ENCODE measurements around the gene TCIRG1.

The TCIRG1 gene

GRCh38 chr11:67999201-67999629 lies 39.6 kb upstream of the TCIRG1 start:
- DNase-seq (ENCODE audit: low spot score) (no peak), ATAC-seq (ENCODE audit: low read depth) (no peak)
- no peaks in the 10 kb centered on the region; the same call in 1 of the 2 replicates for H3K36me3 ChIP-seq (ENCODE audit: low read depth)
- H3K9me3 ChIP-seq (ENCODE audit: severe bottlenecking) = no peaks in the 10 kb centered on the region
- H3K4me3 ChIP-seq (ENCODE audit: severe bottlenecking) = no peak overlapping the region
- no peak overlapping the region for H3K27ac ChIP-seq (ENCODE audit: poor library complexity, severe bottlenecking)
- no peaks in the 10 kb centered on the region for H3K27me3 ChIP-seq (ENCODE audit: insufficient read depth, poor library complexity, severe bottlenecking)
- TF ChIP-seq, protein P1, sequence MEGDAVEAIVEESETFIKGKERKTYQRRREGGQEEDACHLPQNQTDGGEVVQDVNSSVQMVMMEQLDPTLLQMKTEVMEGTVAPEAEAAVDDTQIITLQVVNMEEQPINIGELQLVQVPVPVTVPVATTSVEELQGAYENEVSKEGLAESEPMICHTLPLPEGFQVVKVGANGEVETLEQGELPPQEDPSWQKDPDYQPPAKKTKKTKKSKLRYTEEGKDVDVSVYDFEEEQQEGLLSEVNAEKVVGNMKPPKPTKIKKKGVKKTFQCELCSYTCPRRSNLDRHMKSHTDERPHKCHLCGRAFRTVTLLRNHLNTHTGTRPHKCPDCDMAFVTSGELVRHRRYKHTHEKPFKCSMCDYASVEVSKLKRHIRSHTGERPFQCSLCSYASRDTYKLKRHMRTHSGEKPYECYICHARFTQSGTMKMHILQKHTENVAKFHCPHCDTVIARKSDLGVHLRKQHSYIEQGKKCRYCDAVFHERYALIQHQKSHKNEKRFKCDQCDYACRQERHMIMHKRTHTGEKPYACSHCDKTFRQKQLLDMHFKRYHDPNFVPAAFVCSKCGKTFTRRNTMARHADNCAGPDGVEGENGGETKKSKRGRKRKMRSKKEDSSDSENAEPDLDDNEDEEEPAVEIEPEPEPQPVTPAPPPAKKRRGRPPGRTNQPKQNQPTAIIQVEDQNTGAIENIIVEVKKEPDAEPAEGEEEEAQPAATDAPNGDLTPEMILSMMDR (IDR thresholded peaks at IDR 0.05; ENCODE audit: poor library complexity, severe bottlenecking) = no peak
- H3K4me1 ChIP-seq (ENCODE audit: insufficient read depth, poor library complexity, severe bottlenecking) = no peaks in the 10 kb centered on the region

- no peak overlapping the region for H3K27ac ChIP-seq (ENCODE audit: poor library complexity, severe bottlenecking)
- no peak overlapping the region for H3K4me3 ChIP-seq (ENCODE audit: severe bottlenecking)
- no peaks in the 10 kb centered on the region for H3K9me3 ChIP-seq (ENCODE audit: severe bottlenecking)
- no peaks in the 10 kb centered on the region for H3K27me3 ChIP-seq (ENCODE audit: insufficient read depth, poor library complexity, severe bottlenecking)
- no peaks in the 10 kb centered on the region; the same call in 1 of the 2 replicates for H3K36me3 ChIP-seq (ENCODE audit: low read depth)
- TF ChIP-seq, protein P1 (IDR thresholded peaks at IDR 0.05; ENCODE audit: poor library complexity, severe bottlenecking) = no peak
- no peaks in the 10 kb centered on the region for H3K4me1 ChIP-seq (ENCODE audit: insufficient read depth, poor library complexity, severe bottlenecking)
- DNase-seq (ENCODE audit: low spot score) = no peak
- no peak for ATAC-seq (ENCODE audit: low read depth)
These were observed 39.1 kb upstream of the TCIRG1 start for GRCh38 chr11:67999704-68000103.

DNA sequence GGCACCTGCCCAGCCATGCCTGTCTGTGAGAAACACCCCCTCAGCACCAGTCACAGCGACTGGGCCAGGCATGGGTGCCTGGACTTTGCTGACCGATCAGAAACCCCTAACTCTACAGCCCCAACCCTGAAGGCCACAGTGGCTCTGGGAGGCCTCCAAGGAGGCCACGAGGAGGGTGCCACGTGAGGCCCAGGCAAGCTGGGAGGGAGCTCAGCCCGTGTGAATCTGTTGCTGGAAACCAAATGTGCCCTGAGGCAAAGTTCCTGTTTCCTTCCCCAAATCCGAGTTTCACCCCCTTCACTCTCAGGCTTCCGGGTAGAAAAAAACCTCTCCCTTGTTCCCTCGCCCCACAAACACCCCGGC lies 36.3 kb upstream of the TCIRG1 start:
- H3K27ac ChIP-seq (ENCODE audit: poor library complexity, severe bottlenecking) = no peak overlapping the region

DNA sequence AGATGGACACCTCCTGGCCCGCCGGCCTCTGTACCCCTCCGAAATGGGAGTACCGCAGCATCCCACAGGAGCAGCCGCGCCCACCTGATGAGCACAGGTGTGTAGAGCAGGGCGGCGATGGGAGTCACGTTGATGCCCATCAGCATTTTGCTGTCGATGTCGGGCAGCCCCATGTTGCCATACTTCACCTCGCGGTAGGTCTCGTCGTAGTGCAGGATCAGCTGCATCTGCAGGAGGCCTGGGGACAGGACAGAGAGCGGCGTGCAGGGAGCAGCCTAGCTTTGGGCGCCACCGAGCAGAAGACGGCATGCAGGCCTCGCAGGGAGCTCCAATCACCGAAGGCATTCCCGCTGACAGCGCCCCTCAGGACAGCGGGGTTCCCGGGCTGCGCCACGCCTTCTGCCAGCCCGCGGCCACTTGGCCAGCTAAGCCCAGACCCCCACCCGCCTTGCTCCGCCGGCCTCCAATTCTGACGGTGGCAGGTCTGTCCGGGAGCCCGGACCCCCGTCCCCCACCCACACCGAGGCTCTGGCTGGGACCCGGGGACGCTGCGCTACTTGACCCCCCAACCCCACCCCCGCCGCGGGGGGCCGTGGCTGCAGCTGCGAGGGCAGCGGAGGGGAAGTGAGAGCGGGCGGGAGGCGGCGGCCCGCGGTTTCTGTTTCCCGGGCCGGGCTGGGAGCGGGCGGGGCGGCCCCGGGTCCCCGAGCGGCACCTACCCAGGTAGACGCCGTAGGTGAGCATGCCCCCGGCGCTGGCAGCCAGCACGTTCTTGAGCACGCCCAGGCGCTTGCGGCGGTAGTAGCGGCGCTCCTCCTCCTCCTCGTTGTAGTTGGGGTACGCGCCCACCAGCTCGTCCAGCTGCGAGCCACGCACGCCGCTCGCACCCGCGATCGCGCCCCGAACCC lies 35.6 kb upstream of the TCIRG1 start:
- Histone ChIP-seq H3K9me3 (ENCODE audit: severe bottlenecking) (no peaks in the 10 kb centered on the region), H3K27me3 (ENCODE audit: insufficient read depth, poor library complexity, severe bottlenecking) (no peaks in the 10 kb centered on the region), H3K36me3 (ENCODE audit: low read depth) (no peaks in the 10 kb centered on the region), H3K4me1 (ENCODE audit: insufficient read depth, poor library complexity, severe bottlenecking) (no peaks in the 10 kb centered on the region), H3K4me3 (ENCODE audit: severe bottlenecking) (peak overlapping the region; percentile 42), H3K27ac (ENCODE audit: poor library complexity, severe bottlenecking) (peak overlapping the region; percentile 35)
- peak; percentile 74 for DNase-seq (ENCODE audit: low spot score)
- TF ChIP-seq, protein P1 (IDR thresholded peaks at IDR 0.05; ENCODE audit: poor library complexity, severe bottlenecking) = no peak
- ATAC-seq (ENCODE audit: low read depth) = peak; percentile 64

More for the DNA sequence above, 36.3 kb upstream of the TCIRG1 start:
- TF ChIP-seq, protein P1 (IDR thresholded peaks at IDR 0.05; ENCODE audit: poor library complexity, severe bottlenecking) = no peak
- no peaks in the 10 kb centered on the region for H3K27me3 ChIP-seq (ENCODE audit: insufficient read depth, poor library complexity, severe bottlenecking)
- no peak overlapping the region for H3K4me3 ChIP-seq (ENCODE audit: severe bottlenecking)
- ATAC-seq (ENCODE audit: low read depth) (no peak), DNase-seq (ENCODE audit: low spot score) (no peak)
- no peaks in the 10 kb centered on the region for H3K9me3 ChIP-seq (ENCODE audit: severe bottlenecking)
- H3K4me1 ChIP-seq (ENCODE audit: insufficient read depth, poor library complexity, severe bottlenecking) = no peaks in the 10 kb centered on the region
- no peaks in the 10 kb centered on the region for H3K36me3 ChIP-seq (ENCODE audit: low read depth)
